ENCODE results near the gene NFIB. TPM values are rescaled to one million over a fixed set of nuclear protein-coding genes. Genes with fewer than 3 reads are reported as not detected.

NFIB gene
- total and polyA plus RNA-seq, 2 donors (not counting 3 experiments of a cell fraction or from before 2014, with no cell fraction given): 26.4 to 174 TPM

GRCh38 chr9:14220256-14220655, 93.7 kb downstream of the NFIB start:
- FAIRE-seq: no peak
- Histone ChIP-seq H3K27ac (ENCODE audit: insufficient read depth, low read depth, low read length) (peak overlapping the region; percentile 86), H2AFZ (ENCODE audit: low read depth, low read length) (no peak overlapping the region), H3K9me3 (replicated peaks; ENCODE audit: control insufficient read depth, insufficient read depth, low read length) (no peaks in the 10 kb centered on the region), H3K4me3 (replicated peaks in 1 of 3; ENCODE audit: insufficient read depth in 1 of 3, low read depth in 1 of 3, low read length in 3 of 3) (no peak overlapping the region), H3K79me2 (ENCODE audit: control insufficient read depth, insufficient read depth, low read length) (peaks cover 66% of the 10 kb centered on the region), H3K36me3 (ENCODE audit: control insufficient read depth in 2 of 2, extremely low read depth in 1 of 2, insufficient read depth in 2 of 2, low read length in 2 of 2) (no peaks in the 10 kb centered on the region), H3K27me3 (ENCODE audit: control insufficient read depth in 2 of 2, insufficient read depth in 2 of 2, low read length in 2 of 2) (no peaks in the 10 kb centered on the region), H3K4me2 (ENCODE audit: insufficient read depth, low read length) (no peak overlapping the region), H3K4me1 (ENCODE audit: control insufficient read depth, extremely low read depth, insufficient read depth, low read length) (peaks cover 63% of the 10 kb centered on the region), H3K9ac (replicated peaks; ENCODE audit: extremely low read depth, insufficient read depth, low read length) (no peak overlapping the region), H4K20me1 (replicated peaks; ENCODE audit: control insufficient read depth, extremely low read depth, insufficient read depth, low read length) (no peaks in the 10 kb centered on the region), H3K9me1 (replicated peaks; ENCODE audit: control insufficient read depth, extremely low read depth, insufficient read depth, low read length) (no peaks in the 10 kb centered on the region)
- no TSS peak for BruUV-seq (replicated peaks)
- no peak for DNase-seq (ENCODE audit: low read depth, low spot score)
- ChIA-PET CTCF (interaction anchor here (0.8 to 2.1 kb wide), 3 partner anchors 14 to 92 kb away, joined by 3 to 10 read pairs (median 5); no protein-coding TSS in a partner anchor), POLR2A (no interaction called here)
- intact Hi-C loops (cut with micrococcal nuclease) (no loop called here), dilution Hi-C loops (cut with MboI; ENCODE audit: extremely low pct_ligation_motif_present, low sequenced_read_pairs) (no loop called here)
- TF ChIP-seq POLR2AphosphoS5 (IDR thresholded peaks at IDR 0.05; ENCODE audit: insufficient read depth, low read depth, low read length): no peak
- no peak for TF ChIP-seq CTCF (IDR thresholded peaks at IDR 0.05; ENCODE audit: extremely low read depth in 1 of 2, insufficient read depth in 1 of 2, low read depth in 1 of 2, low read length in 2 of 2)
- no peak for TF ChIP-seq MYC (IDR thresholded peaks at IDR 0.05; ENCODE audit: low read depth, low read length)
- TF ChIP-seq EZH2 (IDR thresholded peaks at IDR 0.05; ENCODE audit: borderline replicate concordance, low read depth, low read length, severe bottlenecking): no peak
- TF ChIP-seq JUN (IDR thresholded peaks at IDR 0.05; ENCODE audit: borderline replicate concordance, insufficient read depth, insufficient read length, low read depth): no peak
- TF ChIP-seq POLR2A (IDR thresholded peaks at IDR 0.05; ENCODE audit: low read depth, low read length): no peak

GRCh38 chr9:14219850-14220249, 94.1 kb downstream of the NFIB start:
- intact Hi-C loops (cut with micrococcal nuclease): loop anchor here (5.0 kb wide), 2 partner anchors 152 to 513 kb away; no protein-coding TSS in a partner anchor
- DNase-seq (ENCODE audit: low read depth, low spot score): no peak
- Histone ChIP-seq H3K9me1 (replicated peaks; ENCODE audit: control insufficient read depth, extremely low read depth, insufficient read depth, low read length) (no peaks in the 10 kb centered on the region), H3K36me3 (ENCODE audit: control insufficient read depth in 2 of 2, extremely low read depth in 1 of 2, insufficient read depth in 2 of 2, low read length in 2 of 2) (no peaks in the 10 kb centered on the region), H3K9me3 (replicated peaks; ENCODE audit: control insufficient read depth, insufficient read depth, low read length) (no peaks in the 10 kb centered on the region), H3K4me1 (ENCODE audit: control insufficient read depth, extremely low read depth, insufficient read depth, low read length) (peaks cover 67% of the 10 kb centered on the region), H3K27ac (ENCODE audit: insufficient read depth, low read depth, low read length) (no peak overlapping the region), H2AFZ (ENCODE audit: low read depth, low read length) (no peak overlapping the region), H3K79me2 (ENCODE audit: control insufficient read depth, insufficient read depth, low read length) (peaks cover 68% of the 10 kb centered on the region), H3K4me3 (replicated peaks in 1 of 3; ENCODE audit: insufficient read depth in 1 of 3, low read depth in 1 of 3, low read length in 3 of 3) (no peak overlapping the region), H4K20me1 (replicated peaks; ENCODE audit: control insufficient read depth, extremely low read depth, insufficient read depth, low read length) (no peaks in the 10 kb centered on the region), H3K4me2 (ENCODE audit: insufficient read depth, low read length) (no peak overlapping the region), H3K27me3 (ENCODE audit: control insufficient read depth in 2 of 2, insufficient read depth in 2 of 2, low read length in 2 of 2) (no peaks in the 10 kb centered on the region), H3K9ac (replicated peaks; ENCODE audit: extremely low read depth, insufficient read depth, low read length) (no peak overlapping the region)
- ChIA-PET POLR2A (no interaction called here), CTCF (interaction anchor here (2.1 kb wide), 1 partner anchor 14 kb away, joined by 10 read pairs; no protein-coding TSS in a partner anchor)
- TF ChIP-seq POLR2A (IDR thresholded peaks at IDR 0.05; ENCODE audit: low read depth, low read length) (no peak), JUN (IDR thresholded peaks at IDR 0.05; ENCODE audit: borderline replicate concordance, insufficient read depth, insufficient read length, low read depth) (no peak), FOS (IDR thresholded peaks at IDR 0.05; ENCODE audit: borderline replicate concordance, insufficient read depth, low read length) (no peak), MAX (IDR thresholded peaks at IDR 0.05; ENCODE audit: insufficient read depth, insufficient read length) (no peak), EZH2 (IDR thresholded peaks at IDR 0.05; ENCODE audit: borderline replicate concordance, low read depth, low read length, severe bottlenecking) (no peak), MYC (IDR thresholded peaks at IDR 0.05; ENCODE audit: low read depth, low read length) (no peak), GATA2 (IDR thresholded peaks at IDR 0.05; ENCODE audit: insufficient read depth, insufficient read length, low read depth, low read length) (no peak), POLR2AphosphoS5 (IDR thresholded peaks at IDR 0.05; ENCODE audit: insufficient read depth, low read depth, low read length) (no peak), CTCF (IDR thresholded peaks at IDR 0.05; ENCODE audit: extremely low read depth in 1 of 2, insufficient read depth in 1 of 2, low read depth in 1 of 2, low read length in 2 of 2) (no peak)
- dilution Hi-C loops (cut with MboI; ENCODE audit: extremely low pct_ligation_motif_present, low sequenced_read_pairs): no loop called here
- no peak for FAIRE-seq
- no TSS peak for BruUV-seq (replicated peaks)

Measured in endothelial cell of umbilical vein (primary cell).